CMK (cell line): ENCODE results near the gene SNX30.
A peak's percentile ranks its signal among the peaks of the same experiment; 100 is the strongest.

Experiments
- DNase-seq: peaks from one replicate; pipeline ENCODE4 v3.0.0-alpha.2; 2010; ENCODE audit warnings: low read depth

Gene SNX30

GRCh38 chr9:112783551-112783954 is 33.0 kb downstream of the SNX30 start:
- DNase-seq = no peak

DNA sequence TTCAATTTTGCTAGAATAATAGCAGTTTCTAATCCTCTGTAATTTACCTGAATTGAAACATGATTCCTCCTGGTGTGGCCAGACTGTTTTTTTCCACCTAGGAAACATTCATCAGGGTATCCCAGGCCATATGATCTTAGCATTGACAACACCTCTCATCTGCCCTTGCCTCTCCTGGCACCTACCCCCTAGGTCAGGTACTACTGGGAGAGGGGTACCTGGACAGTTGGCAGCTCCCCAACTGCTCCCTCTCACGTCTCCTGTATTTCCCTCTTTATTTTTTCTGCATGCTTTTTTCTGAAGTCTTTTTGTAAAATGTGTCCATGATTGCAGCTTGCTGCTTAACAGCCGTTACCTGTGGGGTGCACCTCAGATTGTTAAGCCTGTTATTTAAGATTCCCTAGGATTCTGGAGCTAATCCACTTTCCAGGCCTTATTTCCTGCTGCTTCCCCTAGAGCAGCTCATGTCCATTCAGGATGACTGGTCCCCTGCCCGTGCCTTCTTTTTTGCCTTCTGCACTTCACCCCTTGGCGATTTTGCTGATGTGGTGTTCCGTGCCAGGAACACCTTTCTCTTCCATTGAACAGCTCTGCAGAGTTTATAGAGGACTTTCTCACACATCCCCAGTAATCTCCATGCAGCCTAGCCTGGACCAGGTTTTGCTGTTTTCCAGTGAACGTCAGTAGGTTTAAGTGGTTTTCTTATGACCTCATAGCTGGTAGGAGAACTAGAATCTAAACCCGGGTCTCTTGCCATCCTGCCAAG is 33.6 kb downstream of the SNX30 start:
- DNase-seq = no peak

DNA sequence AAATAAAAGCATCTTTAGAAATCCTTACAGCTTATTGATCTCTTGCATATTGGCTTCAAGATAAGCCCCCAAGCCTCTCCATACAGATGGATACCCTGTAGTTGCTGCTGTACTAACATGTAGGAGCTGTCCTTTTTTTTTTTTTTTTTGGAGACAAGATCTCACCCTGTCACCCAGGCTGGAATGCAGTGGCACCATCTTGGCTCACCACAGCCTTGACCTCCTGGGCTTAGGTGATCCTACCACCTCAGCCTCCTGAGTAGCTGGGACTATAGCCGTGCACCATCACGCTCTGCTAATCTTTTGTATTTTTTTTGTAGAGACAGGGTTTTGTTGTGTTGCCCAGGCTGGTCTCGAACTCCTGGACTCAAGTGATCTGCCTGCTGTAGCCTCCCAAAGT is 35.4 kb downstream of the SNX30 start:
- DNase-seq = no peak

DNA sequence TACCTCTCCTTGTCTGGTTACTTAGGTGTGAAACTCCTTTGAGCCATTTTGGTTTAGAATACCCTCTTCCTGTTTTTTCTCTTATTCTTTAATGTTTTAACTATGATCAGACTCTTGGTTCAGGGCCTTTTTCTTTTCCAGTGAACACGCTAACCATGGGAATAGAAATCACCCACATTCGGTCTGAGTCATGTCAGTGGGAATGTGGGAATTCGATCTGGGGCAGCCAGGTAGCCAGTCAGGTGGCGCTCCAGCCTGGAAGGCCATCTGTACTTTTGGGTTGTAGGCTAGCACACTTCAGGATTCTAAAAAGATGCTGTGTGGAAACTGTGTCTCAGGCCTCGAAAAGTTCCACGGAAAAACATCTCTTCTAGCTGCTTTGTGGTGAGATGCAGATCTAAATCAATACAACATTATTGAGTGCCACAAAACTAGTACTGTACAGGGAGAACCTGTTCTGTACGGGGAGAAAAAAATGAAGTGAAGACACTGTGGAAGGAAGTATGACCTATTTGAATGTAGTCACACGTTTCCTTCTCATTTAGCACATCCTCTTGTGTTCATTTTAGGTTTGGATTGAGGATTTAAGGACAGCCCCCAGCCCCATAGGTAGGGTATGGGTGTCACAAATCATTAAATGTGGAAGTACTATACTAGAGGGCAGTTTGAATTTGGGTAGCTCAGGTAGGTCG is 36.4 kb downstream of the SNX30 start:
- no peak for DNase-seq

DNA sequence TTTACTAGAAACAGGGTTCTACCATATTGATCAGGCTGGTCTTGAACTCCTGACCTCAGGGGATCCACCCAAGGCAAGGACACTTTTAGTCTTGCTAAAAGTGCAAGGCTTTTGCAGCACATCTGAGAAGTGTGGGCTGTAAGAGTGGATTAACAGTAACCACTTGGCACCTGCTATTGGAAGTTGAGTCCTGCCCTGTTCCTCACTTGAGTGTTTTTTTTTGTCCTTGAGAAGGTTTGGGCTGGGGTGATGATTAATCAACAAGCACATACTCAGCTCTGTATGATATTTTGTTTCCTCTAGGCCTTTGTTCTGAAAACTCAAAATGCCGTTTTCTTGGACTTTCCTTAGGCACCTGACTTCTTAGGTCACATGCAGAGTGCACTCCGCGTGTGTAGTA is 37.4 kb downstream of the SNX30 start:
- DNase-seq = no peak

GRCh38 chr9:112789473-112789872 is 38.9 kb downstream of the SNX30 start:
- DNase-seq = no peak

DNA sequence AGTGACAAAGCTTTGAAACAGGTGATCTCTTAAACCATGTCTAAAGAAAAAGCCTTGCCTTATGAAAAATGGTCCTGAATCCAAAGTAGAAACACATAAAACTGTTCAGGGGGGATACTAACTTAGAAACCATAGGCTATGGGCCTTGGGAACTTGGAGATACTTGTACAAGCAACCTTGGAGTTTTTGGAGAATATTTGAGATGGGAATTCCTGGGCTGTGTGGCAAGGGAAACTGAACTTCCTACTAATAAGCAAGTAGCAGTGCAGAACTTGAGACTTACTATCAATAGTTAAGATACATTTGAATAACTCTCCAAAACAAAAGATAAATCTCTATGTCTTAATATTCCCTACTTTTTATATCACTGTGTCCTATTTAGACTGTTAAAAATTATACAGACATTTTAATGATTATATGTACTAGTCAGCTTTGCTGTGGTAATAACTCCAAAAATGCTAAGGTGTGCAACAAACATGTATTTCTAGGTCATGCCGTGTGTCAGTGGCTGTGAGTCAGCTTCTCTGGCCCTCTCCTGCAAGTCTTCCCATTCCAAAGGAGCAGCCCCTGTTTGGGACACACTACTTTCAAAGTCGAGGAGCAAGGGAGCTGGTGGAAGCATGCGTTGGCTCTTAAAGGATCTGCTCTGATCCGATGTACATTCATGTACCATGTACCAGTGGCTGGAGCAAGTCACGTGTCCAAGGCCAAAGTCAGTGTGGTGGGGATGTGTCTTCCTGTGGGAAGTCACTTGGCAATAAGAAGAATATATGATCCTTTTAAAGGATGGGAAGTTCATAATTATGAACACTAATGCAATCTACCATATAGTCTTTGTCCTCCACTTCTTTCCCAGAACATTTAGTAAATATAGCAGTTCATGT is 39.6 kb downstream of the SNX30 start:
- DNase-seq = no peak

- DNase-seq = no peak
These were observed 42.1 kb downstream of the SNX30 start for GRCh38 chr9:112792670-112793069.

- DNase-seq = peak; percentile 32
These were observed 42.8 kb downstream of the SNX30 start for GRCh38 chr9:112793213-112793810.

GRCh38 chr9:112794731-112795130 is 44.2 kb downstream of the SNX30 start:
- no peak for DNase-seq

GRCh38 chr9:112795921-112796320 is 45.4 kb downstream of the SNX30 start:
- no peak for DNase-seq

DNA sequence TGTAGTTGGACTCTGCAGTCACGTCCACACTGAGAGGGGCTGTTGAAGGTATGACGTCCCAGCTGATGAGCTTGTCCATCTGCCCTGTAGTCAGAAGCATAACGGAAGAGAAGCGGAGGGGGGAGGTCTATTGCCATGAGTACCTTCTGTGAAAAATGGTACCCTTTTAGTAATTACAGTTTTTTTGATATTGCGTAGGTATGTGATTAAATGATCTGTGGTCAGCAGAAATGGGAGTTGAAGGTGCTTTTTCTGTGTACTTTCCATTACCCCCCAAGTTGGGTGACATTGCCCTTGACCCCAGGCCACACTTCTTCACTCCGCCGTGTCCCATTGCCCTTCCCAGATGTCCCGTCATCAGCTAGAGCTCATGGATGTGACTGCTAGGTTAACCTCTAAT is 45.9 kb downstream of the SNX30 start:
- DNase-seq = no peak

DNA sequence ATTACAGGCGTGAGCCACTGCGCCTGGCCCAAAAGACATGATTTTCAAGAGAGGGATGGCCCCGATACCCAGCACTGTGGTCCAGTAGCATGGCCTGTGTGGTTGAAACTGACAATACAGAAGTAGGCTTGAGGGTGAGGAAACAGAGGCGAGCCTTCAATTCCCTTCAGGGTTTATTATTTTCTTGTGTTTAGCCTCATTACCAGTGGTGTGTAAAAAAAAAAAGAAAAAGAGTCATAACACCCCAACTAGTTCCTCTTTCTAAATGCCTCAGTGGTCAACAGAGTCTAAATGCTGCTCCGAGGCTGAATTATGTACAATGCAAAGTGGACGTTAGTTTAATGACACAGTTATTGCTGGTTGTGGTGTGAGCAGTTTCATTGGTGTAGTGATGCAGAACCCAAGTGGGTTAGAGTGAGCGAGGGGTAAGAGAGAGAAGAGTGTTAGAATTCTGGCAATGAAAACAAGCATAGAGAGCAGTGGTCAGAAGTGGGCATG is 58.8 kb downstream of the SNX30 start:
- DNase-seq = no peak

GRCh38 chr9:112809906-112810305 is 59.3 kb downstream of the SNX30 start:
- no peak for DNase-seq

GRCh38 chr9:112810696-112811490 is 60.3 kb downstream of the SNX30 start:
- DNase-seq = no peak

- no peak for DNase-seq
These were observed 61.0 kb downstream of the SNX30 start for GRCh38 chr9:112811518-112811917.

DNA sequence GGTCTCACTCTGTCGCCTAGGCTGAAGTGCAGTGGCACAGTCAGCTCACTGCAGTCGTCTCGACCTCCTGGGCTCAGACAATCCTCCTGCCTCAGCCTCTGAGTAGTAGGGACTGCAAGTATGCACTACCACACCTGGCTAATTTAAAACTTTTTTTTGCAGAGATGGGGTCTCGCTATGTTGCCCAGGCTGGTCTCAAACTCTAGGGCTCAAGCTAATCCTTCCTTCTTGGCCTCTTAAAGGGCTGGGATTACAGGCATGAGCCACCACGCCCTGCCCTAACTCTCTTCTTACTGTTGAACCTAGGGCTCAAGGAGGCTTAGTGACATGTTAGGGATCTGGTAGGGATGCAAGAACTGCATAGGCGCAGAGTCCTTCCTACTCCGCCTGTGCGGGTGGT is 65.3 kb downstream of the SNX30 start:
- DNase-seq = no peak

- no peak for DNase-seq
These were observed 67.3 kb downstream of the SNX30 start for GRCh38 chr9:112817860-112818203.

GRCh38 chr9:112819635-112820496 is 69.3 kb downstream of the SNX30 start:
- no peak for DNase-seq

- no peak for DNase-seq
These were observed 70.3 kb downstream of the SNX30 start for GRCh38 chr9:112820881-112821280.
